Inferior parietal cortex (tissue), 1 donor: ENCODE measurements around the gene GRIK4.

Experiments
- DNase-seq: peaks from one replicate; pipeline ENCODE4 v3.0.0-alpha.2; 2016; ENCODE audit errors: extremely low spot score

GRIK4 gene

GRCh38 chr11:120875986-120876385 is 364.4 kb downstream of the GRIK4 start:
- DNase-seq, result no peak

GRCh38 chr11:120877746-120878365 is 366.3 kb downstream of the GRIK4 start:
- DNase-seq, result no peak

GRCh38 chr11:120878781-120879180 is 367.2 kb downstream of the GRIK4 start:
- DNase-seq, result no peak

- DNase-seq, result no peak
These were observed 369.1 kb downstream of the GRIK4 start for GRCh38 chr11:120880498-120881175.

- no peak for DNase-seq
These were observed 370.0 kb downstream of the GRIK4 start for GRCh38 chr11:120881596-120881995.

GRCh38 chr11:120882175-120882574 is 370.6 kb downstream of the GRIK4 start:
- DNase-seq, result no peak

- DNase-seq, result peak; percentile 22
These were observed 372.0 kb downstream of the GRIK4 start for GRCh38 chr11:120883404-120884080.

GRCh38 chr11:120884154-120885020 is 372.8 kb downstream of the GRIK4 start:
- DNase-seq, result no peak

- DNase-seq, result no peak
These were observed 379.2 kb downstream of the GRIK4 start for GRCh38 chr11:120890609-120891320.

- DNase-seq, result no peak
These were observed 382.1 kb downstream of the GRIK4 start for GRCh38 chr11:120893440-120894201.

GRCh38 chr11:120894202-120894985 is 382.8 kb downstream of the GRIK4 start:
- DNase-seq, result no peak

GRCh38 chr11:120896687-120897086 is 385.1 kb downstream of the GRIK4 start:
- no peak for DNase-seq

GRCh38 chr11:120898568-120898967 is 387.0 kb downstream of the GRIK4 start:
- no peak for DNase-seq

GRCh38 chr11:120899720-120900119 is 388.2 kb downstream of the GRIK4 start:
- no peak for DNase-seq

GRCh38 chr11:120900643-120901042 is 389.1 kb downstream of the GRIK4 start:
- DNase-seq, result no peak

- DNase-seq, result no peak
These were observed 392.1 kb downstream of the GRIK4 start for GRCh38 chr11:120903686-120904085.

- DNase-seq, result no peak
These were observed 392.6 kb downstream of the GRIK4 start for GRCh38 chr11:120904116-120904515.

- no peak for DNase-seq
These were observed 395.2 kb downstream of the GRIK4 start for GRCh38 chr11:120906766-120907165.

- no peak for DNase-seq
These were observed 396.4 kb downstream of the GRIK4 start for GRCh38 chr11:120907971-120908370.
